Testis (tissue), 2 donors: ENCODE results near the gene SYNRG.

Experiments
- POLR2A ChIP-seq: fragments of 450-650 bp; IDR thresholded peaks from one replicate; pipeline ENCODE4 v1.6.1; 2017; ENCODE audit warnings: antibody characterized with exemption, mild to moderate bottlenecking, moderate library complexity
- TF ChIP-seq, protein P1 (sequence below), 3 experiments: fragments of 450-650 bp in 2 of 3; fragments of 200-600 bp in 1 of 3; sonication (generic) in 1 of 3; IDR thresholded peaks; one replicate each; pipeline ENCODE4 v1.5.1; 2016 to 2019; ENCODE audit warnings: antibody characterized with exemption in 3 of 3, mild to moderate bottlenecking in 2 of 3, moderate library complexity in 1 of 3

DNA sequence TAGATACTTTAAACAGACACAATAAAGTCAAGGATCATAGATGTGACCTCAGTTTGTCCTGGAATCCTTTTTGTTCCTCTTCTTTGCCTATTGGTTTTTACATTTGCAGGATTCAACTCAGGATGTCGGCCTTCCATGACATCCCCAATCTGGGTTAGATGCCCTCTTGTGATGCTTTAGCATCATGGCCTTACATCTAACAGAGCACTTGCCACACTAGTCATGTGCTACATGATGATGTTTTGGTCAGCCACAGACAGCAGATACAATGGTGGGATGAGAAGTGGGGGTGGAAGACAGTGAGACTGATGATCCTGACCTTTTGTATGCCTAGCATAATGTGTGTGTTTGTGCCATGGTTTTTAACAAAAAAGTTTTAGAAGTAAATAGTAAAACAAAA, 1.8 kb upstream of the SYNRG start:
- no peak for TF ChIP-seq POLR2A
- TF ChIP-seq, protein P1, sequence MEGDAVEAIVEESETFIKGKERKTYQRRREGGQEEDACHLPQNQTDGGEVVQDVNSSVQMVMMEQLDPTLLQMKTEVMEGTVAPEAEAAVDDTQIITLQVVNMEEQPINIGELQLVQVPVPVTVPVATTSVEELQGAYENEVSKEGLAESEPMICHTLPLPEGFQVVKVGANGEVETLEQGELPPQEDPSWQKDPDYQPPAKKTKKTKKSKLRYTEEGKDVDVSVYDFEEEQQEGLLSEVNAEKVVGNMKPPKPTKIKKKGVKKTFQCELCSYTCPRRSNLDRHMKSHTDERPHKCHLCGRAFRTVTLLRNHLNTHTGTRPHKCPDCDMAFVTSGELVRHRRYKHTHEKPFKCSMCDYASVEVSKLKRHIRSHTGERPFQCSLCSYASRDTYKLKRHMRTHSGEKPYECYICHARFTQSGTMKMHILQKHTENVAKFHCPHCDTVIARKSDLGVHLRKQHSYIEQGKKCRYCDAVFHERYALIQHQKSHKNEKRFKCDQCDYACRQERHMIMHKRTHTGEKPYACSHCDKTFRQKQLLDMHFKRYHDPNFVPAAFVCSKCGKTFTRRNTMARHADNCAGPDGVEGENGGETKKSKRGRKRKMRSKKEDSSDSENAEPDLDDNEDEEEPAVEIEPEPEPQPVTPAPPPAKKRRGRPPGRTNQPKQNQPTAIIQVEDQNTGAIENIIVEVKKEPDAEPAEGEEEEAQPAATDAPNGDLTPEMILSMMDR (IDR thresholded peaks at IDR 0.05): no peak
